Mesenchymal stem cell (in vitro differentiated cells and primary cell): ENCODE measurements around the gene CERS6.

Source experiments
- DNase-seq: peaks from one replicate; pipeline ENCODE4 v3.0.0-alpha.2; 2013
- H2AFZ ChIP-seq: one replicate; pipeline ENCODE4 v1.6.1; 2013; ENCODE audit warnings: low read depth, mild to moderate bottlenecking, control low read depth, inconsistent platforms, low read length, moderate library complexity
- H2AK5ac ChIP-seq: 2 replicates; pipeline ENCODE4 v1.6.1; 2013; ENCODE audit warnings: low read length, moderate library complexity, mild to moderate bottlenecking, inconsistent platforms; ENCODE audit not compliant: severe bottlenecking
- H2BK120ac ChIP-seq: one replicate; pipeline ENCODE4 v1.6.1; 2013; ENCODE audit warnings: low read depth, mild to moderate bottlenecking, inconsistent platforms, low read length, moderate library complexity
- H2BK12ac ChIP-seq, 2 experiments: one replicate each; pipeline ENCODE4 v1.6.1; 2013; ENCODE audit warnings: inconsistent platforms in 2 of 2, low read length in 2 of 2, mild to moderate bottlenecking in 2 of 2, moderate library complexity in 2 of 2, control low read depth in 1 of 2
- H2BK15ac ChIP-seq: one replicate; pipeline ENCODE4 v1.6.1; 2013; ENCODE audit warnings: mild to moderate bottlenecking, low read depth, inconsistent platforms; ENCODE audit not compliant: poor library complexity, severe bottlenecking
- H2BK5ac ChIP-seq: 2 replicates; pipeline ENCODE4 v1.6.1; 2013; ENCODE audit warnings: low read depth, mild to moderate bottlenecking, low read length, control low read depth, inconsistent platforms; ENCODE audit not compliant: poor library complexity, severe bottlenecking
- H3K14ac ChIP-seq, 2 experiments: one replicate each; pipeline ENCODE4 v1.6.1; 2013; ENCODE audit warnings: inconsistent platforms in 2 of 2, low read length in 2 of 2, control low read depth in 1 of 2, mild to moderate bottlenecking in 1 of 2, moderate library complexity in 1 of 2
- H3K18ac ChIP-seq, 2 experiments: one replicate each; pipeline ENCODE4 v1.6.1; 2013; ENCODE audit warnings: inconsistent platforms in 2 of 2, low read length in 2 of 2, control low read depth in 1 of 2, low read depth in 1 of 2, mild to moderate bottlenecking in 1 of 2
- H3K23ac ChIP-seq, 2 experiments: one replicate each; pipeline ENCODE4 v1.6.1; 2013; ENCODE audit warnings: inconsistent platforms in 2 of 2, low read length in 2 of 2, mild to moderate bottlenecking in 2 of 2, moderate library complexity in 2 of 2, control low read depth in 1 of 2
- H3K27ac ChIP-seq: 2 replicates; pipeline ENCODE4 v1.5.1; 2013; ENCODE audit warnings: mild to moderate bottlenecking, moderate library complexity, low read length, control low read depth, inconsistent platforms; ENCODE audit not compliant: poor library complexity, severe bottlenecking
- H3K27me3 ChIP-seq, 2 experiments: 2 replicates each; pipeline versions ENCODE4 v1.6.1 to v1.7.0; 2013; ENCODE audit warnings: low read length in 2 of 2, mild to moderate bottlenecking in 2 of 2, moderate library complexity in 2 of 2, control low read depth in 1 of 2, inconsistent platforms in 1 of 2; ENCODE audit not compliant: control insufficient read depth in 1 of 2, insufficient read depth in 1 of 2
- H3K36me3 ChIP-seq, 2 experiments: 2 replicates each; pipeline versions ENCODE4 v1.6.1 to v1.7.0; 2013; ENCODE audit warnings: low read length in 2 of 2, control low read depth in 1 of 2, inconsistent platforms in 1 of 2, low read depth in 1 of 2, mild to moderate bottlenecking in 1 of 2; ENCODE audit not compliant: insufficient read depth in 2 of 2, control insufficient read depth in 1 of 2
- H3K4ac ChIP-seq, 2 experiments: one replicate each; pipeline ENCODE4 v1.6.1; 2013; ENCODE audit warnings: inconsistent platforms in 2 of 2, low read length in 2 of 2, mild to moderate bottlenecking in 2 of 2, moderate library complexity in 2 of 2, control low read depth in 1 of 2, low read depth in 1 of 2
- H3K4me1 ChIP-seq: 2 replicates; pipeline ENCODE4 v1.6.1; 2013; ENCODE audit warnings: low read depth, low read length, control low read depth; ENCODE audit not compliant: control insufficient read depth, insufficient read depth
- H3K4me2 ChIP-seq: 2 replicates; pipeline ENCODE4 v1.6.1; 2013; ENCODE audit warnings: low read length, mild to moderate bottlenecking, inconsistent platforms; ENCODE audit not compliant: poor library complexity, severe bottlenecking
- H3K4me3 ChIP-seq, 2 experiments: 2 replicates each; pipeline versions ENCODE4 v1.5.1 to v1.7.0; 2013; ENCODE audit warnings: low read length in 2 of 2, mild to moderate bottlenecking in 2 of 2, control low read depth in 1 of 2, low read depth in 1 of 2; ENCODE audit not compliant: insufficient read depth in 1 of 2
- H3K79me1 ChIP-seq: replicated peaks from 2 replicates; pipeline ENCODE4 v1.6.1; 2013; ENCODE audit warnings: mild to moderate bottlenecking, control low read depth, low read length, inconsistent platforms; ENCODE audit not compliant: poor library complexity, severe bottlenecking
- H3K9ac ChIP-seq: 2 replicates; pipeline ENCODE4 v1.7.0; 2013; ENCODE audit warnings: mild to moderate bottlenecking, low read length, moderate library complexity
- H3K9me3 ChIP-seq: 2 replicates; pipeline ENCODE4 v1.7.0; 2013; ENCODE audit warnings: mild to moderate bottlenecking, low read length; ENCODE audit not compliant: control insufficient read depth
- H4K8ac ChIP-seq: one replicate; pipeline ENCODE4 v1.6.1; 2013; ENCODE audit warnings: inconsistent platforms, mild to moderate bottlenecking, low read length, moderate library complexity
- H4K91ac ChIP-seq: one replicate; pipeline ENCODE4 v1.6.1; 2013; ENCODE audit warnings: mild to moderate bottlenecking, low read length, inconsistent platforms
- WGBS: methylation state at CpG from one replicate; pipeline ENCODE4 v1.1.7; 2013; ENCODE audit warnings: mixed read lengths; 5-methylcytosine and 5-hydroxymethylcytosine counted together

Gene CERS6

DNA sequence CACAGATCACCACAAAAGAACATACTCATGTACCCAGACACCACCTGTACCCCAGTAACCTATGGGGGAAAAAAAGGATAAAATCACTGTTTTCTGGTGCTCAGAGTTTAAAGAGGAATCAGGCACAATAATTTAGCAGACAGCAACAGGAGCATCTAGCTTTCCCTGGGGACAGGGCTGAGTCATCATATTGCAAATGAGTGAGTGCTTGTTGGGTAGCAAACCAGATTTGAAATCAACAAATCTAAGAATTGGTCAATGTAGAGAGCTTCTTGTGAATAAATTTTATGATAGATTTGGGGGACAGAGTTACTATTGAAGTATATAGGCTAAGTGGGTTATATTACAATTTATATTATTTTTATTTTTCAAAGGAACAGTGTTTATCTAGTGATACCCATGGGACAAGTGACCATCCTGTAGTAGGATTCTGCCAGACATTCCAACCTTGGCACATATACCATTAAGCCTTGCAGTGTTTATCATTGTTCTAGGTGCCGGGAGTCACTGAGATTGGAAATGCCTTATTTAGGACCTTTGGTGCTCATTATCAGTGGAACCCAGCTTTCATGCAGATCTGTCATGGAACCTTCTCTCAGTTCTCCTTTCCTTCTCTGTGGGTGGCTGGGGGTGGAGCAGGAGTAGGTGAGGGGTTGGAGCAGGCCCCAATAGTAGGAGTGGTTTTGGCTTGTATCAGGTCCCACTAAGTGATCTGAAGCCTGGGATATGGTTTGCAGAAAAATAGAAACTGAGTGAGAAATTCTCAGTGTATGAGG, 117.2 kb downstream of the CERS6 start:
- Histone ChIP-seq H3K4me3 (no peak overlapping the region), H3K9ac (no peak overlapping the region), H3K36me3 (no peaks in the 10 kb centered on the region), H3K4me2 (no peak overlapping the region), H2BK5ac (no peak overlapping the region), H2BK120ac (no peak overlapping the region), H2BK15ac (no peak overlapping the region), H4K91ac (no peak overlapping the region), H3K4ac (no peak overlapping the region), H2AK5ac (no peak overlapping the region), H3K4me1 (no peaks in the 10 kb centered on the region), H2BK12ac (peak overlapping the region in 1 of 2 experiments; percentile 9), H3K79me1 (peaks cover 8% of the 10 kb centered on the region), H3K27ac (no peak overlapping the region), H3K27me3 (no peaks in the 10 kb centered on the region), H2AFZ (no peak overlapping the region), H3K14ac (no peak overlapping the region), H3K9me3 (no peaks in the 10 kb centered on the region), H3K23ac (no peak overlapping the region), H4K8ac (no peak overlapping the region), H3K18ac (peak overlapping the region in 1 of 2 experiments; percentile 24)
- WGBS, result 100% methylated on average over 1 of the region's 1 CpG
- DNase-seq, result peak; percentile 55

DNA sequence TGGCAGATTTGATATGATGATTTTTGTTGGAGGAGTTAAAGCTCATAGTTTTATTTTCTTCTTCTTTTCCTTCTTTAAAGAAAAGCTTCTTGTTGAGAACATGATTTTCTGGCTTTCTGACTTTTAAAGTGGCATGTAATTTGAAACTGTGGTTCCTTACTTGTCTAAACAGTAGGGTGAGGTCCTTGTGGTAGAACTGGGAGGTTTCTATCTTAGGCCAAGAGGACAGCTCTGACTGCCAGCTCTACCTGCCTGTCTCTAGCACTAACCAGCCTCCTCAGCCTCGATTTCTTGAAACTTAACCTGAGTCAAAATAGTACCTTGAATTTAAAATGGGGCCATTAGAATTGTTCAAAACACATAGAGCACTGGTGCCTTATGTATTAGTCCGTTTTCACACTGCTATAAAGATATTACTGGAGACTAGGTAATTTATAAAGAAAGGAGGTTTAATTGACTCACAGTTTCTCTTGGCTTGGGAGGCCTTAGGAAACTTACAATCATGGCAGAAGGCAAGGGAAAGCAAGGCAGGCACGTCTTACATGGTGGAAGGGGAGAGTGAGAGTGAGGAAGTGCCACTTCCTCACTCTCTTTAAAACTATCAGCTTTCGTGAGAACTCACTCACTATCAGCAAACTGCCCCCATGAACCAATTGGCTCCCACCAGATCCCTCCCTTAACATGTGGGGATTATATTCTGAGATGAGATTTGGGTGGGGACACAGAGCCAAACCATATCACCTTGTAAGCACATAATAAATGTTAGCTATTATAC, 119.0 kb downstream of the CERS6 start:
- H2AK5ac ChIP-seq, result no peak overlapping the region
- H2BK5ac ChIP-seq, result no peak overlapping the region
- 95% methylated on average over 3 of the region's 4 CpGs for WGBS
- no peak overlapping the region for H3K9ac ChIP-seq
- no peak overlapping the region for H3K4me2 ChIP-seq
- H3K18ac ChIP-seq, result no peak overlapping the region
- H3K14ac ChIP-seq, result no peak overlapping the region
- peak; percentile 17 for DNase-seq
- H3K4ac ChIP-seq, result no peak overlapping the region
- H3K23ac ChIP-seq, result no peak overlapping the region
- H3K27me3 ChIP-seq, result no peaks in the 10 kb centered on the region
- no peak overlapping the region for H2BK15ac ChIP-seq
- H4K91ac ChIP-seq, result no peak overlapping the region
- peaks cover 11% of the 10 kb centered on the region for H3K79me1 ChIP-seq
- no peak overlapping the region for H2BK12ac ChIP-seq
- no peak overlapping the region for H2BK120ac ChIP-seq
- no peak overlapping the region for H3K4me3 ChIP-seq
- no peak overlapping the region for H3K27ac ChIP-seq
- no peak overlapping the region for H2AFZ ChIP-seq
- H3K4me1 ChIP-seq, result no peaks in the 10 kb centered on the region
- no peak overlapping the region for H4K8ac ChIP-seq
- no peaks in the 10 kb centered on the region for H3K9me3 ChIP-seq
- H3K36me3 ChIP-seq, result no peaks in the 10 kb centered on the region

- Histone ChIP-seq H3K27ac (no peak overlapping the region), H2BK12ac (no peak overlapping the region), H3K4me1 (no peaks in the 10 kb centered on the region), H3K4ac (no peak overlapping the region), H3K18ac (no peak overlapping the region), H2AK5ac (no peak overlapping the region), H4K91ac (no peak overlapping the region), H2BK120ac (no peak overlapping the region), H3K9ac (no peak overlapping the region), H3K14ac (no peak overlapping the region), H3K4me3 (no peak overlapping the region), H3K4me2 (no peak overlapping the region), H3K79me1 (peaks cover 8% of the 10 kb centered on the region), H2BK15ac (no peak overlapping the region), H2BK5ac (no peak overlapping the region), H3K23ac (no peak overlapping the region), H3K27me3 (no peaks in the 10 kb centered on the region), H3K36me3 (no peaks in the 10 kb centered on the region), H2AFZ (no peak overlapping the region), H3K9me3 (no peaks in the 10 kb centered on the region), H4K8ac (no peak overlapping the region)
- DNase-seq, result no peak
- WGBS, result 98% methylated on average over 3 of the region's 5 CpGs
These were observed 121.8 kb downstream of the CERS6 start for GRCh38 chr2:168577885-168578284.

DNA sequence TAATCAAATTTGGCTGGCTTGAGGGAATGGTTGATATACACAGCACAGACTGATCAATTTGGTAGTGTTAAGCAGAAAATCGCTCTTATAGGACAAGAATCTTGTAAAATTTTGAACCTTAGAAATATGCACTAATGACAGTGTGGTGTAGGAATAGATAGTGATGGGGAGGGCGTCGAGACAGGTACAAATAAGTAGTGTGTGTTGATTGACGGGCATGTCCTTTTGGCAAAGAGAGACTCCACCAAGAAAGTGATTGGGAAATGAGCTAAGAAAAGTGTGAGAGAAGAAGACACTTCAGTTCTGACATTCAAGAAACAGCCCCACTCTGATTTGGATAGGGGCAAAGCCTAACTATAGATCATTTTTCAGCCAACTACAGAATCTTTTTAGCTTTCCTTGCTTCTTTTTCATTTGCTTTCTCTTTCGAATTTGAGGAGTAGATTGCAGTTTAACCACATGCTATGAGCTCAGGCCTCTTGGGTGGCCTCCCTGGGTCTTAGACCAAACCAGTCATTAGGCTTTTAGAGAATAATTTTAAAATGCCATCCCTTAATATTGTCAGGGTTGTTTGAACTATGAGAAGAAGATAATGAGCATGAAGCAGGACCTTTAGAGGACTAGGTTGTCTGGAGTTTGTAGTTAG, 127.1 kb downstream of the CERS6 start:
- no peak overlapping the region for H2AK5ac ChIP-seq

More for the DNA sequence above, 127.1 kb downstream of the CERS6 start:
- Histone ChIP-seq H3K9me3 (no peaks in the 10 kb centered on the region), H3K9ac (peak overlapping the region; percentile 86), H3K18ac (no peak overlapping the region), H3K4ac (no peak overlapping the region), H3K4me3 (peak overlapping the region in 1 of 2 experiments; percentile 47), H3K36me3 (no peaks in the 10 kb centered on the region), H4K8ac (no peak overlapping the region), H3K27me3 (no peaks in the 10 kb centered on the region), H2BK120ac (no peak overlapping the region), H3K27ac (peak overlapping the region; percentile 57), H3K4me2 (no peak overlapping the region), H2BK12ac (no peak overlapping the region), H2BK15ac (no peak overlapping the region), H3K4me1 (no peaks in the 10 kb centered on the region), H4K91ac (no peak overlapping the region), H2AFZ (no peak overlapping the region), H3K79me1 (peaks cover 14% of the 10 kb centered on the region), H3K14ac (no peak overlapping the region), H2BK5ac (no peak overlapping the region), H3K23ac (no peak overlapping the region)
- peak; percentile 44 for DNase-seq
- 93% methylated on average over 5 of the region's 5 CpGs for WGBS
